Immature natural killer cell (primary cell): Measurements from ENCODE around the gene WDFY2. TPM values are rescaled to one million over a fixed set of nuclear protein-coding genes. Genes with fewer than 3 reads are reported as not detected.
"Not testable (repeated sequence)": the region's sequence is repeated elsewhere in the genome, so short reads cannot be mapped to it uniquely, and the experiment has no call there.

Experiments used
- DNase-seq, 3 donors: peaks; one replicate each; pipeline ENCODE4 v3.0.0; 2022; ENCODE audit warnings: mixed read lengths in 1 of 3
- H3K27ac Mint-ChIP-seq, 6 donors: one replicate each; pipeline ENCODE4 v1.8.0; 2020; ENCODE audit warnings: mixed read lengths in 6 of 6, mild to moderate bottlenecking in 5 of 6, inconsistent platforms in 4 of 6, moderate library complexity in 3 of 6
- H3K27me3 Mint-ChIP-seq, 3 donors: one replicate each; pipeline ENCODE4 v1.8.0; 2020 to 2021; ENCODE audit warnings: low read depth in 3 of 3, mild to moderate bottlenecking in 3 of 3, mixed read lengths in 3 of 3, moderate library complexity in 3 of 3, inconsistent platforms in 1 of 3
- H3K36me3 Mint-ChIP-seq, 3 donors: one replicate each; pipeline ENCODE4 v1.8.0; 2020; ENCODE audit warnings: mixed read lengths in 3 of 3, inconsistent platforms in 2 of 3, mild to moderate bottlenecking in 2 of 3
- H3K4me1 Mint-ChIP-seq, 2 donors: one replicate each; pipeline ENCODE4 v1.8.0; 2020; ENCODE audit warnings: inconsistent platforms in 2 of 2, mild to moderate bottlenecking in 2 of 2, mixed read lengths in 2 of 2, moderate library complexity in 1 of 2
- H3K4me3 Mint-ChIP-seq, 5 donors: one replicate each; pipeline ENCODE4 v1.8.0; 2020; ENCODE audit warnings: mild to moderate bottlenecking in 5 of 5, mixed read lengths in 5 of 5, inconsistent platforms in 3 of 5, moderate library complexity in 3 of 5
- H3K9me3 Mint-ChIP-seq, 6 donors: one replicate each; pipeline ENCODE4 v1.8.0; 2020; ENCODE audit warnings: mild to moderate bottlenecking in 6 of 6, mixed read lengths in 6 of 6, inconsistent platforms in 4 of 6, moderate library complexity in 3 of 6
- polyA plus RNA-seq, 3 donors: library from polyadenylated mRNA; unstranded; fragments of 300-500 nt; fragmentation: Illumina TruSeq; gene quantifications; one replicate each; pipeline ENCODE4 v1.2.3, GENCODE V29; 2021

WDFY2 gene
- polyA plus RNA-seq, 3 donors from 2014 or later = 1.6 to 4.6 (median 3.0) TPM

- H3K27me3 Mint-ChIP-seq = no peaks in the 10 kb centered on the region
- H3K36me3 Mint-ChIP-seq = peaks cover 0 to 10% (median 0%) of the 10 kb centered on the region in 3 donors
- DNase-seq = no peak
- H3K27ac Mint-ChIP-seq = peak overlapping the region in 1 of 6 donors; percentile 13
- H3K4me1 Mint-ChIP-seq = peaks cover 11 to 15% of the 10 kb centered on the region in 2 donors
- H3K9me3 Mint-ChIP-seq = no peaks in the 10 kb centered on the region
- H3K4me3 Mint-ChIP-seq = no peak overlapping the region
These were observed 94.2 kb downstream of the WDFY2 start for GRCh38 chr13:51678420-51678819.

GRCh38 chr13:51679616-51680015 lies 95.4 kb downstream of the WDFY2 start:
- Mint-ChIP-seq H3K36me3 (peaks cover 2 to 10% (median 2%) of the 10 kb centered on the region in 3 donors), H3K27ac (no peak overlapping the region)

GRCh38 chr13:51681037-51681678 lies 96.9 kb downstream of the WDFY2 start:
- no peaks in the 10 kb centered on the region for H3K27me3 Mint-ChIP-seq
- no peak overlapping the region for H3K27ac Mint-ChIP-seq
- no peaks in the 10 kb centered on the region for H3K4me1 Mint-ChIP-seq
- peaks cover 3 to 14% (median 6%) of the 10 kb centered on the region in 3 donors for H3K36me3 Mint-ChIP-seq
- H3K9me3 Mint-ChIP-seq = no peaks in the 10 kb centered on the region
- no peak for DNase-seq
- no peak overlapping the region for H3K4me3 Mint-ChIP-seq

More at GRCh38 chr13:51679616-51680015, 95.4 kb downstream of the WDFY2 start:
- no peaks in the 10 kb centered on the region for H3K27me3 Mint-ChIP-seq
- DNase-seq = no peak
- peaks cover 0 to 3% of the 10 kb centered on the region in 2 donors for H3K4me1 Mint-ChIP-seq
- no peak overlapping the region for H3K4me3 Mint-ChIP-seq
- H3K9me3 Mint-ChIP-seq = no peaks in the 10 kb centered on the region

GRCh38 chr13:51682686-51683085 lies 98.4 kb downstream of the WDFY2 start:
- no peak overlapping the region for H3K4me3 Mint-ChIP-seq
- DNase-seq = no peak
- H3K36me3 Mint-ChIP-seq = peaks cover 3 to 14% (median 6%) of the 10 kb centered on the region in 3 donors
- H3K9me3 Mint-ChIP-seq = no peaks in the 10 kb centered on the region
- no peak overlapping the region for H3K27ac Mint-ChIP-seq
- H3K4me1 Mint-ChIP-seq = peaks cover 0 to under 1% of the 10 kb centered on the region in 2 donors
- H3K27me3 Mint-ChIP-seq = peaks cover 0 to 2% (median 0%) of the 10 kb centered on the region in 3 donors

GRCh38 chr13:51683597-51683996 lies 99.3 kb downstream of the WDFY2 start:
- H3K4me3 Mint-ChIP-seq = no peak overlapping the region
- peaks cover 0 to 2% of the 10 kb centered on the region in 2 donors for H3K4me1 Mint-ChIP-seq
- H3K9me3 Mint-ChIP-seq = no peaks in the 10 kb centered on the region
- no peak overlapping the region for H3K27ac Mint-ChIP-seq
- no peak for DNase-seq
- H3K36me3 Mint-ChIP-seq = peaks cover 3 to 12% (median 6%) of the 10 kb centered on the region in 3 donors
- peaks cover 0 to 2% (median 0%) of the 10 kb centered on the region in 3 donors for H3K27me3 Mint-ChIP-seq

GRCh38 chr13:51684076-51684475 lies 99.8 kb downstream of the WDFY2 start:
- no peak for DNase-seq
- no peak overlapping the region for H3K4me3 Mint-ChIP-seq
- H3K4me1 Mint-ChIP-seq = peaks cover 0 to 2% of the 10 kb centered on the region in 2 donors
- H3K9me3 Mint-ChIP-seq = no peaks in the 10 kb centered on the region
- peaks cover 0 to 2% (median 0%) of the 10 kb centered on the region in 3 donors for H3K27me3 Mint-ChIP-seq
- H3K36me3 Mint-ChIP-seq = peaks cover 3 to 10% (median 6%) of the 10 kb centered on the region in 3 donors
- H3K27ac Mint-ChIP-seq = no peak overlapping the region

- DNase-seq = no peak
- no peaks in the 10 kb centered on the region for H3K9me3 Mint-ChIP-seq
- peaks cover 0 to 2% of the 10 kb centered on the region in 2 donors for H3K4me1 Mint-ChIP-seq
- peaks cover 3 to 6% (median 3%) of the 10 kb centered on the region in 3 donors for H3K36me3 Mint-ChIP-seq
- peaks cover 0 to 2% (median 0%) of the 10 kb centered on the region in 3 donors for H3K27me3 Mint-ChIP-seq
- no peak overlapping the region for H3K4me3 Mint-ChIP-seq
- peak overlapping the region in 5 of 6 donors; percentile 1 to 42 (median 12) for H3K27ac Mint-ChIP-seq
These were observed 103.9 kb downstream of the WDFY2 start for GRCh38 chr13:51687947-51688714.

GRCh38 chr13:51688937-51689662 lies 104.8 kb downstream of the WDFY2 start:
- no peaks in the 10 kb centered on the region for H3K9me3 Mint-ChIP-seq
- H3K4me3 Mint-ChIP-seq = no peak overlapping the region
- peaks cover 0 to 2% (median 0%) of the 10 kb centered on the region in 3 donors for H3K27me3 Mint-ChIP-seq
- H3K27ac Mint-ChIP-seq = peak overlapping the region in 1 of 6 donors; percentile 20
- DNase-seq = no peak
- H3K4me1 Mint-ChIP-seq = peaks cover 0 to 2% of the 10 kb centered on the region in 2 donors
- peaks cover 3 to 6% (median 3%) of the 10 kb centered on the region in 3 donors for H3K36me3 Mint-ChIP-seq

GRCh38 chr13:51689663-51689996 lies 105.4 kb downstream of the WDFY2 start:
- peaks cover 0 to 2% of the 10 kb centered on the region in 2 donors for H3K4me1 Mint-ChIP-seq
- no peak overlapping the region for H3K4me3 Mint-ChIP-seq
- peaks cover 0 to 2% (median 0%) of the 10 kb centered on the region in 3 donors for H3K27me3 Mint-ChIP-seq
- no peak for DNase-seq
- H3K27ac Mint-ChIP-seq = no peak overlapping the region
- H3K9me3 Mint-ChIP-seq = no peaks in the 10 kb centered on the region
- peaks cover under 1 to 4% (median 3%) of the 10 kb centered on the region in 3 donors for H3K36me3 Mint-ChIP-seq

GRCh38 chr13:51695677-51696076 lies 111.4 kb downstream of the WDFY2 start:
- not testable (repeated sequence) for H3K27me3 Mint-ChIP-seq, H3K4me1 Mint-ChIP-seq, DNase-seq, H3K9me3 Mint-ChIP-seq, H3K4me3 Mint-ChIP-seq, H3K27ac Mint-ChIP-seq, H3K36me3 Mint-ChIP-seq

GRCh38 chr13:51697181-51697580 lies 112.9 kb downstream of the WDFY2 start:
- peaks cover 0 to 2% (median 0%) of the 10 kb centered on the region in 6 donors for H3K9me3 Mint-ChIP-seq
- H3K27me3 Mint-ChIP-seq = no peaks in the 10 kb centered on the region

GRCh38 chr13:51697855-51698254 lies 113.6 kb downstream of the WDFY2 start:
- Mint-ChIP-seq H3K27me3 (no peaks in the 10 kb centered on the region), H3K27ac (no peak overlapping the region), H3K4me1 (no peaks in the 10 kb centered on the region), H3K36me3 (peaks cover 0 to 3% (median 3%) of the 10 kb centered on the region in 3 donors), H3K4me3 (no peak overlapping the region), H3K9me3 (peaks cover 0 to 2% (median 0%) of the 10 kb centered on the region in 6 donors)
- no peak for DNase-seq

More at GRCh38 chr13:51697181-51697580, 112.9 kb downstream of the WDFY2 start:
- Mint-ChIP-seq H3K4me1 (no peaks in the 10 kb centered on the region), H3K36me3 (peaks cover 0 to 3% (median 3%) of the 10 kb centered on the region in 3 donors), H3K4me3 (no peak overlapping the region), H3K27ac (no peak overlapping the region)
- no peak for DNase-seq

- no peak for DNase-seq
- Mint-ChIP-seq H3K27me3 (no peaks in the 10 kb centered on the region), H3K4me3 (no peak overlapping the region), H3K9me3 (peaks cover 0 to 2% (median 0%) of the 10 kb centered on the region in 6 donors), H3K4me1 (no peaks in the 10 kb centered on the region), H3K36me3 (peaks cover 0 to 3% (median 3%) of the 10 kb centered on the region in 3 donors), H3K27ac (no peak overlapping the region)
These were observed 114.1 kb downstream of the WDFY2 start for GRCh38 chr13:51698352-51698751.
